KMS-11 (cell line): ENCODE data around the gene CATSPERE.
"Not testable (repeated sequence)": the region's sequence is repeated elsewhere in the genome, so short reads cannot be mapped to it uniquely, and the experiment has no call there.

Experiments used
- H2AFZ ChIP-seq: fragments of 200-600 bp; sonication (generic); 2 replicates; pipeline ENCODE4 v1.6.1; 2016; ENCODE audit warnings: antibody characterized with exemption, mixed run types, low read depth
- H3K27ac ChIP-seq: fragments of 200-600 bp; sonication (generic); 2 replicates; pipeline ENCODE4 v1.6.1; 2016; ENCODE audit warnings: mild to moderate bottlenecking, mixed run types
- H3K27me3 ChIP-seq: fragments of 200-600 bp; sonication (generic); 2 replicates; pipeline ENCODE4 v1.6.1; 2017; ENCODE audit warnings: mild to moderate bottlenecking, low read depth, mixed run types, moderate library complexity; ENCODE audit not compliant: insufficient read depth
- H3K36me3 ChIP-seq: fragments of 200-600 bp; sonication (generic); 2 replicates; pipeline ENCODE4 v1.6.1; 2017; ENCODE audit warnings: mild to moderate bottlenecking, mixed run types; ENCODE audit not compliant: insufficient read depth
- H3K4me1 ChIP-seq: fragments of 200-600 bp; sonication (generic); 2 replicates; pipeline ENCODE4 v1.6.1; 2016; ENCODE audit warnings: mild to moderate bottlenecking, low read depth, mixed run types; ENCODE audit not compliant: poor library complexity, severe bottlenecking
- H3K4me2 ChIP-seq: fragments of 200-600 bp; sonication (generic); 2 replicates; pipeline ENCODE4 v1.7.0; 2016; ENCODE audit warnings: mild to moderate bottlenecking, mixed run types
- H3K4me3 ChIP-seq: fragments of 200-600 bp; sonication (generic); IDR thresholded peaks from 2 replicates; pipeline ENCODE4 v1.6.1; 2017; ENCODE audit warnings: low read depth, low read length, mixed read lengths; ENCODE audit not compliant: insufficient read depth
- H3K79me2 ChIP-seq: fragments of 200-600 bp; sonication (generic); 2 replicates; pipeline ENCODE4 v1.6.1; 2016; ENCODE audit warnings: low read depth, mixed run types; ENCODE audit not compliant: insufficient read depth
- H3K9ac ChIP-seq: fragments of 200-600 bp; sonication (generic); 2 replicates; pipeline ENCODE4 v1.6.1; 2016; ENCODE audit warnings: mild to moderate bottlenecking, mixed run types
- H4K20me1 ChIP-seq: fragments of 200-600 bp; sonication (generic); 2 replicates; pipeline ENCODE4 v1.6.1; 2016; ENCODE audit warnings: mild to moderate bottlenecking, mixed run types; ENCODE audit not compliant: insufficient read depth
- CTCF ChIP-seq: fragments of 200-600 bp; sonication (generic); conservative IDR thresholded peaks from 2 replicates; pipeline ENCODE4 v1.6.1; 2017; ENCODE audit warnings: low read depth, mild to moderate bottlenecking, antibody characterized with exemption, low read length, moderate library complexity, mixed read lengths

CATSPERE gene

GRCh38 chr1:244466724-244467123 lies 5.7 kb downstream of the CATSPERE start:
- Histone ChIP-seq H3K79me2 (no peaks in the 10 kb centered on the region), H3K9ac (no peak overlapping the region), H4K20me1 (no peaks in the 10 kb centered on the region), H3K4me1 (no peaks in the 10 kb centered on the region), H3K4me3 (no peak overlapping the region), H2AFZ (no peak overlapping the region), H3K27ac (no peak overlapping the region), H3K27me3 (no peaks in the 10 kb centered on the region), H3K4me2 (no peak overlapping the region), H3K36me3 (no peaks in the 10 kb centered on the region)
- TF ChIP-seq CTCF: no peak

GRCh38 chr1:244473059-244473605 lies 12.1 kb downstream of the CATSPERE start:
- TF ChIP-seq CTCF: no peak
- H2AFZ ChIP-seq: no peak overlapping the region
- H3K4me3 ChIP-seq: no peak overlapping the region
- H3K27ac ChIP-seq: no peak overlapping the region
- H4K20me1 ChIP-seq: no peaks in the 10 kb centered on the region
- H3K79me2 ChIP-seq: no peaks in the 10 kb centered on the region
- no peaks in the 10 kb centered on the region for H3K27me3 ChIP-seq
- H3K4me1 ChIP-seq: no peaks in the 10 kb centered on the region
- no peaks in the 10 kb centered on the region for H3K36me3 ChIP-seq
- no peak overlapping the region for H3K4me2 ChIP-seq
- H3K9ac ChIP-seq: no peak overlapping the region

GRCh38 chr1:244484971-244485370 lies 23.9 kb downstream of the CATSPERE start:
- not testable (repeated sequence) for H4K20me1 ChIP-seq, H3K79me2 ChIP-seq, H3K36me3 ChIP-seq, H3K4me1 ChIP-seq, H3K27me3 ChIP-seq, H3K4me3 ChIP-seq, H3K4me2 ChIP-seq, H2AFZ ChIP-seq, H3K9ac ChIP-seq, H3K27ac ChIP-seq

- Histone ChIP-seq H2AFZ (no peak overlapping the region), H3K4me2 (no peak overlapping the region)
These were observed 33.6 kb downstream of the CATSPERE start for GRCh38 chr1:244494653-244495052.

More at GRCh38 chr1:244494653-244495052, 33.6 kb downstream of the CATSPERE start:
- Histone ChIP-seq H3K9ac (no peak overlapping the region), H3K4me1 (no peaks in the 10 kb centered on the region), H4K20me1 (no peaks in the 10 kb centered on the region), H3K79me2 (no peaks in the 10 kb centered on the region), H3K27me3 (no peaks in the 10 kb centered on the region), H3K4me3 (no peak overlapping the region), H3K36me3 (no peaks in the 10 kb centered on the region), H3K27ac (no peak overlapping the region)
- no peak for TF ChIP-seq CTCF
